Calu3 (cell line): ENCODE results near the gene RORB. TPM values are rescaled to one million over a fixed set of nuclear protein-coding genes. Genes with fewer than 3 reads are reported as not detected.
"Not testable (repeated sequence)": the region's sequence is repeated elsewhere in the genome, so short reads cannot be mapped to it uniquely, and the experiment has no call there.

Experiments used
- BruUV-seq: library from RNA; stranded (reverse); fragments of 400-500 nt; replicated peaks from 2 replicates; lab custom pipeline; 2021; lab: Mats Ljungman, UMichigan
- CTCF ChIA-PET: fragments of 300-600 bp; sonication (Branson Sonifier 250); formaldehyde crosslinking; loops from one replicate; lab custom pipeline; 2022; ENCODE audit warnings: antibody characterized with exemption; lab: Charles Lee
- DNase-seq: peaks from one replicate; pipeline ENCODE4 v3.0.0; 2022
- H3K27ac Mint-ChIP-seq: one replicate; pipeline ENCODE4 v1.8.0; 2022; ENCODE audit warnings: mixed read lengths; ENCODE audit not compliant: unreplicated experiment
- H3K27me3 Mint-ChIP-seq: one replicate; pipeline ENCODE4 v1.8.0; 2022; ENCODE audit warnings: mixed read lengths; ENCODE audit not compliant: unreplicated experiment
- H3K36me3 Mint-ChIP-seq: one replicate; pipeline ENCODE4 v1.8.0; 2022; ENCODE audit warnings: mild to moderate bottlenecking, moderate library complexity, mixed read lengths; ENCODE audit not compliant: insufficient read depth, unreplicated experiment
- H3K4me1 Mint-ChIP-seq: one replicate; pipeline ENCODE4 v1.8.0; 2022; ENCODE audit warnings: mild to moderate bottlenecking, low read depth, mixed read lengths; ENCODE audit not compliant: unreplicated experiment
- H3K4me3 Mint-ChIP-seq: one replicate; pipeline ENCODE4 v1.8.0; 2022; ENCODE audit warnings: mild to moderate bottlenecking, low read depth, moderate library complexity, mixed read lengths; ENCODE audit not compliant: unreplicated experiment
- H3K9me3 Mint-ChIP-seq: one replicate; pipeline ENCODE4 v1.8.0; 2022; ENCODE audit warnings: low read depth, mixed read lengths; ENCODE audit not compliant: unreplicated experiment
- intact Hi-C: fragments of 100-400 bp; cut with micrococcal nuclease; formaldehyde crosslinking; loops from one replicate; pipeline ENCODE4 v1.10.0; 2022; ENCODE audit not compliant: unreplicated experiment
- total RNA-seq: library from RNA; stranded (reverse); gene quantifications from 2 replicates; pipeline ENCODE4 v1.2.3, GENCODE V29; 2022
- TF ChIP-seq, protein P1 (sequence below): fragments of 200-600 bp; IDR thresholded peaks from one replicate; pipeline ENCODE4 v1.8.0; 2022; ENCODE audit warnings: antibody characterized with exemption; ENCODE audit not compliant: unreplicated experiment

The RORB gene
- total RNA-seq, 1 experiment from 2014 or later, result not detected

DNA sequence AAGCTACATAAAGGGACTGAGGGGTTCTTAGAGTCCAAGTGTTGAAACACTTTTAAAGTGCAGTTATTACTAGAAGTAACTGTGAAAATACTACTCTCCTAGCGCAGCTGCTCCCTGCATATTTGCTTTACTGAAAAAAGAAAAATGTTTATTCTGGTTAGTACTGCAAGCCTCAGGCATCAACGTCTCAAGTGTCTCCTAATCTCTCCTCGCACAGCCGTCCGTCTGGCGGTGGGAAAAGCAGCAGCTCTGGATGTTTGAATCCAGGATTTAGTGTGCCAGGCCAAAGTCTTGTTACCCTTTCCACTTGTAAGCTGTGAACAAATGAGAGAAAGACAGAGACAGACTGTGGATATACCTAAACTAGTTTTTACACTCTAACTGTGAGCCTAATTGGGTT is 31.1 kb downstream of the RORB start:
- intact Hi-C loops, result no loop called here
- H3K27ac Mint-ChIP-seq, result no peak overlapping the region

DNA sequence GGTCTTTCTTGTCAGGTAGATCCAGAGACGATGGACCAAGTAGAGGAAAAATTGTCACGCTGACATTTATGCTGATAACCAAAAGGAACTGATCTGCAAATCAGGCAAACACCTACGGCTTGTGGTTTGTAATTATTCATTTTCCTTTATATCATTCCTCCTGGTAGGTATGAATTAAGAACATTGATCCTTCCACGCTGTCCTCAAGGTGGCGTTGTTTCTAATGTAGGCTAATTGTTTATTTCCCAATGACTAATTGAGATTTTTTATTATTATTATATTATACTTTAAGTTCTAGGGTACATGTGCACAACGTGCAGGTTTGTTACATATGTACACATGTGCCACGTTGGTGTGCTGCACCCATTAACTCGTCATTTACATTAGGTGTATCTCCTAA is 33.3 kb downstream of the RORB start:
- H3K36me3 Mint-ChIP-seq, H3K27me3 Mint-ChIP-seq, intact Hi-C loops, CTCF ChIA-PET, BruUV-seq, DNase-seq, H3K4me3 Mint-ChIP-seq, H3K4me1 Mint-ChIP-seq, H3K27ac Mint-ChIP-seq, H3K9me3 Mint-ChIP-seq: not testable (repeated sequence)

More for the DNA sequence above, 31.1 kb downstream of the RORB start:
- BruUV-seq, result no TSS peak
- CTCF ChIA-PET, result no interaction called here
- H3K27me3 Mint-ChIP-seq, result peaks cover 6% of the 10 kb centered on the region
- no peaks in the 10 kb centered on the region for H3K36me3 Mint-ChIP-seq
- TF ChIP-seq, protein P1, sequence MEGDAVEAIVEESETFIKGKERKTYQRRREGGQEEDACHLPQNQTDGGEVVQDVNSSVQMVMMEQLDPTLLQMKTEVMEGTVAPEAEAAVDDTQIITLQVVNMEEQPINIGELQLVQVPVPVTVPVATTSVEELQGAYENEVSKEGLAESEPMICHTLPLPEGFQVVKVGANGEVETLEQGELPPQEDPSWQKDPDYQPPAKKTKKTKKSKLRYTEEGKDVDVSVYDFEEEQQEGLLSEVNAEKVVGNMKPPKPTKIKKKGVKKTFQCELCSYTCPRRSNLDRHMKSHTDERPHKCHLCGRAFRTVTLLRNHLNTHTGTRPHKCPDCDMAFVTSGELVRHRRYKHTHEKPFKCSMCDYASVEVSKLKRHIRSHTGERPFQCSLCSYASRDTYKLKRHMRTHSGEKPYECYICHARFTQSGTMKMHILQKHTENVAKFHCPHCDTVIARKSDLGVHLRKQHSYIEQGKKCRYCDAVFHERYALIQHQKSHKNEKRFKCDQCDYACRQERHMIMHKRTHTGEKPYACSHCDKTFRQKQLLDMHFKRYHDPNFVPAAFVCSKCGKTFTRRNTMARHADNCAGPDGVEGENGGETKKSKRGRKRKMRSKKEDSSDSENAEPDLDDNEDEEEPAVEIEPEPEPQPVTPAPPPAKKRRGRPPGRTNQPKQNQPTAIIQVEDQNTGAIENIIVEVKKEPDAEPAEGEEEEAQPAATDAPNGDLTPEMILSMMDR, result no peak
- no peak for DNase-seq
- H3K9me3 Mint-ChIP-seq, result no peaks in the 10 kb centered on the region
- H3K4me3 Mint-ChIP-seq, result no peak overlapping the region
- no peaks in the 10 kb centered on the region for H3K4me1 Mint-ChIP-seq

GRCh38 chr9:74533253-74533652 is 36.1 kb downstream of the RORB start:
- Mint-ChIP-seq H3K9me3 (no peaks in the 10 kb centered on the region), H3K27ac (no peak overlapping the region), H3K4me3 (no peak overlapping the region), H3K4me1 (no peaks in the 10 kb centered on the region), H3K27me3 (no peaks in the 10 kb centered on the region), H3K36me3 (no peaks in the 10 kb centered on the region)
- BruUV-seq, result no TSS peak
- TF ChIP-seq, protein P1, result no peak
- CTCF ChIA-PET, result no interaction called here
- no peak for DNase-seq
- intact Hi-C loops, result no loop called here

- Mint-ChIP-seq H3K27ac (no peak overlapping the region), H3K9me3 (no peaks in the 10 kb centered on the region), H3K4me1 (no peaks in the 10 kb centered on the region), H3K4me3 (no peak overlapping the region), H3K27me3 (no peaks in the 10 kb centered on the region), H3K36me3 (no peaks in the 10 kb centered on the region)
- CTCF ChIA-PET, result no interaction called here
- TF ChIP-seq, protein P1, result no peak
- BruUV-seq, result no TSS peak
- intact Hi-C loops, result no loop called here
- no peak for DNase-seq
Observed at GRCh38 chr9:74534841-74535240, 37.7 kb downstream of the RORB start.

GRCh38 chr9:74543145-74543544 is 46.0 kb downstream of the RORB start:
- H3K27ac Mint-ChIP-seq, result no peak overlapping the region
- TF ChIP-seq, protein P1, result no peak
- BruUV-seq, result no TSS peak
- CTCF ChIA-PET, result interaction anchor here (0.7 kb wide), 1 partner anchor 19 kb away, joined by 4 read pairs; no protein-coding TSS in a partner anchor
- H3K4me3 Mint-ChIP-seq, result no peak overlapping the region
- no peaks in the 10 kb centered on the region for H3K4me1 Mint-ChIP-seq
- intact Hi-C loops, result no loop called here
- no peak for DNase-seq
- no peaks in the 10 kb centered on the region for H3K36me3 Mint-ChIP-seq
- no peaks in the 10 kb centered on the region for H3K27me3 Mint-ChIP-seq
- no peaks in the 10 kb centered on the region for H3K9me3 Mint-ChIP-seq
